Neural cell (in vitro differentiated cells): ENCODE measurements around the gene CNRIP1. TPM values are rescaled to one million over a fixed set of nuclear protein-coding genes. Genes with fewer than 3 reads are reported as not detected.

Experiments used
- H2AFZ ChIP-seq: fragments of 200-600, 300-800 bp; sonication (generic), shearing (Covaris generic); 2 replicates; pipeline ENCODE4 v1.6.0; 2014; ENCODE audit warnings: low read depth, mild to moderate bottlenecking, antibody characterized with exemption, low read length, moderate library complexity
- H3F3A ChIP-seq: fragments of 200-600 bp; shearing (Covaris generic); 2 replicates; pipeline ENCODE4 v1.6.1; 2016; ENCODE audit warnings: mild to moderate bottlenecking, moderate library complexity, mixed read lengths, antibody characterized with exemption, low read length; ENCODE audit not compliant: insufficient read depth, poor library complexity, severe bottlenecking
- H3K27ac ChIP-seq: fragments of 200-600, 300-800 bp; sonication (generic), shearing (Covaris generic); 2 replicates; pipeline ENCODE4 v1.5.1; 2014; ENCODE audit warnings: mild to moderate bottlenecking, low read length, moderate library complexity
- H3K27me3 ChIP-seq: fragments of 300-800, 200-600 bp; sonication (generic), shearing (Covaris generic); 2 replicates; pipeline ENCODE4 v1.6.0; 2014; ENCODE audit warnings: mild to moderate bottlenecking, low read depth, low read length, moderate library complexity; ENCODE audit not compliant: insufficient read depth
- H3K36me3 ChIP-seq: fragments of 300-800, 200-600 bp; sonication (generic), shearing (Covaris generic); 2 replicates; pipeline ENCODE4 v1.5.1; 2014; ENCODE audit warnings: mild to moderate bottlenecking, antibody characterized with exemption, low read length, moderate library complexity; ENCODE audit not compliant: insufficient read depth
- H3K4me2 ChIP-seq: fragments of 300-800, 200-600 bp; sonication (generic), shearing (Covaris generic); 2 replicates; pipeline ENCODE4 v1.6.0; 2014; ENCODE audit warnings: mild to moderate bottlenecking, low read length
- H3K4me3 ChIP-seq: fragments of 300-800, 200-600 bp; sonication (generic), shearing (Covaris generic); 2 replicates; pipeline ENCODE4 v1.5.1; 2014; ENCODE audit warnings: mild to moderate bottlenecking, low read length, moderate library complexity
- H3K79me2 ChIP-seq: fragments of 200-600 bp; shearing (Covaris generic); replicated peaks from 2 replicates; pipeline ENCODE4 v1.6.0; 2014; ENCODE audit warnings: mild to moderate bottlenecking, low read length, moderate library complexity; ENCODE audit not compliant: insufficient read depth
- H3K9ac ChIP-seq: fragments of 300-800, 200-600 bp; sonication (generic), shearing (Covaris generic); 2 replicates; pipeline ENCODE4 v1.6.1; 2016; ENCODE audit warnings: mild to moderate bottlenecking, low read length, mixed read lengths
- H3K9me2 ChIP-seq: fragments of 200-600 bp; shearing (Covaris generic); 2 replicates; pipeline ENCODE4 v1.6.1; 2016; ENCODE audit warnings: mild to moderate bottlenecking, low read length, mixed read lengths; ENCODE audit not compliant: insufficient read depth
- H3K9me3 ChIP-seq: fragments of 200-600, 300-800 bp; sonication (generic), shearing (Covaris generic); 2 replicates; pipeline ENCODE4 v1.6.1; 2016; ENCODE audit warnings: mild to moderate bottlenecking, mixed run types, low read length, moderate library complexity, mixed read lengths
- H4K20me1 ChIP-seq: fragments of 200-600 bp; shearing (Covaris generic); 2 replicates; pipeline ENCODE4 v1.6.1; 2016; ENCODE audit warnings: mild to moderate bottlenecking, mixed run types; ENCODE audit not compliant: insufficient read depth
- CTCF ChIP-seq: fragments of 450-650 bp; IDR thresholded peaks from 2 replicates; pipeline ENCODE4 v1.5.1; 2014; ENCODE audit warnings: antibody characterized with exemption, mild to moderate bottlenecking, moderate library complexity; ENCODE audit not compliant: poor library complexity, severe bottlenecking
- EP300 ChIP-seq: fragments of 450-650 bp; conservative IDR thresholded peaks from 2 replicates; pipeline ENCODE4 v1.6.1; 2014; ENCODE audit warnings: antibody characterized with exemption, mild to moderate bottlenecking, moderate library complexity; ENCODE audit not compliant: poor library complexity, severe bottlenecking
- EZH2 ChIP-seq: fragments of 200-600, 300-800 bp; shearing (Covaris generic), sonication (generic); IDR thresholded peaks from 2 replicates; pipeline ENCODE4 v1.6.1; 2014; ENCODE audit warnings: antibody characterized with exemption, low read length, borderline replicate concordance, mild to moderate bottlenecking; ENCODE audit not compliant: insufficient read depth, poor library complexity, severe bottlenecking
- MXI1 ChIP-seq: fragments of 450-650 bp; conservative IDR thresholded peaks from 2 replicates; pipeline ENCODE4 v1.6.1; 2014; ENCODE audit warnings: antibody characterized with exemption, mild to moderate bottlenecking; ENCODE audit not compliant: poor library complexity, severe bottlenecking
- POLR2AphosphoS5 ChIP-seq: IDR thresholded peaks from 2 replicates; pipeline ENCODE4 v1.6.1; 2012
- RAD21 ChIP-seq: fragments of 450-650 bp; conservative IDR thresholded peaks from 2 replicates; pipeline ENCODE4 v1.6.1; 2014; ENCODE audit warnings: antibody characterized with exemption, mild to moderate bottlenecking, moderate library complexity
- REST ChIP-seq: IDR thresholded peaks from 2 replicates; pipeline ENCODE4 v1.6.1; 2012; ENCODE audit warnings: borderline replicate concordance
- SMC3 ChIP-seq: fragments of 450-650 bp; conservative IDR thresholded peaks from 2 replicates; pipeline ENCODE4 v1.6.1; 2014; ENCODE audit warnings: antibody characterized with exemption, mild to moderate bottlenecking, moderate library complexity; ENCODE audit not compliant: poor library complexity
- TAF1 ChIP-seq: IDR thresholded peaks from 2 replicates; pipeline ENCODE4 v1.6.1; 2012; ENCODE audit warnings: low read depth
- polyA plus RNA-seq: library from polyadenylated mRNA; depleted of rRNA; stranded (reverse); fragments of >200 nt; gene quantifications from 2 replicates; pipeline ENCODE4 v1.2.3, GENCODE V29; 2014

The CNRIP1 gene
- polyA plus RNA-seq, 1 donor from 2014 or later, result 28.2 TPM

- no peaks in the 10 kb centered on the region for H3K9me2 ChIP-seq
- no peaks in the 10 kb centered on the region for H4K20me1 ChIP-seq
- H2AFZ ChIP-seq, result no peak overlapping the region
- H3K9me3 ChIP-seq, result no peaks in the 10 kb centered on the region
- H3F3A ChIP-seq, result no peaks in the 10 kb centered on the region
- no peak overlapping the region for H3K9ac ChIP-seq
- no peak overlapping the region for H3K4me3 ChIP-seq
- H3K27me3 ChIP-seq, result no peaks in the 10 kb centered on the region
- H3K4me2 ChIP-seq, result no peak overlapping the region
- H3K27ac ChIP-seq, result no peak overlapping the region
- no peaks in the 10 kb centered on the region for H3K79me2 ChIP-seq
- H3K36me3 ChIP-seq, result no peaks in the 10 kb centered on the region
- TF ChIP-seq EP300 (no peak), RAD21 (no peak), MXI1 (no peak), POLR2AphosphoS5 (no peak), SMC3 (no peak), EZH2 (no peak), TAF1 (no peak), CTCF (no peak), REST (no peak)
Measured at GRCh38 chr2:68294187-68294586, 25.6 kb downstream of the CNRIP1 start.

- H3K36me3 ChIP-seq, result no peaks in the 10 kb centered on the region
- H3K4me3 ChIP-seq, result no peak overlapping the region
- no peaks in the 10 kb centered on the region for H3K9me2 ChIP-seq
- H3K4me2 ChIP-seq, result no peak overlapping the region
- H3F3A ChIP-seq, result no peaks in the 10 kb centered on the region
- H2AFZ ChIP-seq, result no peak overlapping the region
- TF ChIP-seq POLR2AphosphoS5 (no peak), TAF1 (no peak), SMC3 (no peak), EP300 (no peak), RAD21 (no peak), EZH2 (no peak), CTCF (no peak), REST (no peak), MXI1 (no peak)
- no peaks in the 10 kb centered on the region for H3K27me3 ChIP-seq
- H3K9me3 ChIP-seq, result no peaks in the 10 kb centered on the region
- H3K79me2 ChIP-seq, result no peaks in the 10 kb centered on the region
- no peaks in the 10 kb centered on the region for H4K20me1 ChIP-seq
- no peak overlapping the region for H3K27ac ChIP-seq
- no peak overlapping the region for H3K9ac ChIP-seq
Measured at GRCh38 chr2:68293755-68294154, 26.0 kb downstream of the CNRIP1 start.
